ENCODE measurements around the gene CCDC107. TPM values are rescaled to one million over a fixed set of nuclear protein-coding genes. Genes with fewer than 3 reads are reported as not detected.

Gene CCDC107
- total and polyA plus RNA-seq, 4 donors = 5.4 to 20.2 (median 10.4) TPM

DNA sequence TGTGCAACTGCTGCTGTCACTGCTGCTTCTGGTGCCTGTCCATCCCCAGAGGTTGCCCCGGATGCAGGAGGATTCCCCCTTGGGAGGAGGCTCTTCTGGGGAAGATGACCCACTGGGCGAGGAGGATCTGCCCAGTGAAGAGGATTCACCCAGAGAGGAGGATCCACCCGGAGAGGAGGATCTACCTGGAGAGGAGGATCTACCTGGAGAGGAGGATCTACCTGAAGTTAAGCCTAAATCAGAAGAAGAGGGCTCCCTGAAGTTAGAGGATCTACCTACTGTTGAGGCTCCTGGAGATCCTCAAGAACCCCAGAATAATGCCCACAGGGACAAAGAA is 15.9 kb downstream of the CCDC107 start (continued):
- TF ChIP-seq, protein P1, sequence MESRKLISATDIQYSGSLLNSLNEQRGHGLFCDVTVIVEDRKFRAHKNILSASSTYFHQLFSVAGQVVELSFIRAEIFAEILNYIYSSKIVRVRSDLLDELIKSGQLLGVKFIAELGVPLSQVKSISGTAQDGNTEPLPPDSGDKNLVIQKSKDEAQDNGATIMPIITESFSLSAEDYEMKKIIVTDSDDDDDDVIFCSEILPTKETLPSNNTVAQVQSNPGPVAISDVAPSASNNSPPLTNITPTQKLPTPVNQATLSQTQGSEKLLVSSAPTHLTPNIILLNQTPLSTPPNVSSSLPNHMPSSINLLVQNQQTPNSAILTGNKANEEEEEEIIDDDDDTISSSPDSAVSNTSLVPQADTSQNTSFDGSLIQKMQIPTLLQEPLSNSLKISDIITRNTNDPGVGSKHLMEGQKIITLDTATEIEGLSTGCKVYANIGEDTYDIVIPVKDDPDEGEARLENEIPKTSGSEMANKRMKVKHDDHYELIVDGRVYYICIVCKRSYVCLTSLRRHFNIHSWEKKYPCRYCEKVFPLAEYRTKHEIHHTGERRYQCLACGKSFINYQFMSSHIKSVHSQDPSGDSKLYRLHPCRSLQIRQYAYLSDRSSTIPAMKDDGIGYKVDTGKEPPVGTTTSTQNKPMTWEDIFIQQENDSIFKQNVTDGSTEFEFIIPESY (IDR thresholded peaks at IDR 0.05) = no peak
- TF ChIP-seq RAD21 (IDR thresholded peaks at IDR 0.05) (no peak), TAF1 (conservative IDR thresholded peaks at IDR 0.05) (no peak)

DNA sequence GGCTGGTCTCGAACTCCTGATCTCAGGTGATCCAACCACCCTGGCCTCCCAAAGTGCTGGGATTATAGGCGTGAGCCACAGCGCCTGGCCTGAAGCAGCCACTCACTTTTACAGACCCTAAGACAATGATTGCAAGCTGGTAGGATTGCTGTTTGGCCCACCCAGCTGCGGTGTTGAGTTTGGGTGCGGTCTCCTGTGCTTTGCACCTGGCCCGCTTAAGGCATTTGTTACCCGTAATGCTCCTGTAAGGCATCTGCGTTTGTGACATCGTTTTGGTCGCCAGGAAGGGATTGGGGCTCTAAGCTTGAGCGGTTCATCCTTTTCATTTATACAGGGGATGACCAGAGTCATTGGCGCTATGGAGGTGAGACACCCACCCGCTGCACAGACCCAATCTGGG is 17.1 kb downstream of the CCDC107 start:
- TF ChIP-seq, protein P2, sequence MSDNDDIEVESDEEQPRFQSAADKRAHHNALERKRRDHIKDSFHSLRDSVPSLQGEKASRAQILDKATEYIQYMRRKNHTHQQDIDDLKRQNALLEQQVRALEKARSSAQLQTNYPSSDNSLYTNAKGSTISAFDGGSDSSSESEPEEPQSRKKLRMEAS (IDR thresholded peaks at IDR 0.05) = no peak
- TF ChIP-seq EGR1 (IDR thresholded peaks at IDR 0.05; ENCODE audit: low read depth in 2 of 2) = no peak
- TF ChIP-seq FOXA1 (IDR thresholded peaks at IDR 0.05) = no peak
- no peak for TF ChIP-seq TAF1 (conservative IDR thresholded peaks at IDR 0.05)
- TF ChIP-seq YY1 (IDR thresholded peaks at IDR 0.05) = no peak
- no peak for TF ChIP-seq SP1 (IDR thresholded peaks at IDR 0.05)
- TF ChIP-seq, protein P3, sequence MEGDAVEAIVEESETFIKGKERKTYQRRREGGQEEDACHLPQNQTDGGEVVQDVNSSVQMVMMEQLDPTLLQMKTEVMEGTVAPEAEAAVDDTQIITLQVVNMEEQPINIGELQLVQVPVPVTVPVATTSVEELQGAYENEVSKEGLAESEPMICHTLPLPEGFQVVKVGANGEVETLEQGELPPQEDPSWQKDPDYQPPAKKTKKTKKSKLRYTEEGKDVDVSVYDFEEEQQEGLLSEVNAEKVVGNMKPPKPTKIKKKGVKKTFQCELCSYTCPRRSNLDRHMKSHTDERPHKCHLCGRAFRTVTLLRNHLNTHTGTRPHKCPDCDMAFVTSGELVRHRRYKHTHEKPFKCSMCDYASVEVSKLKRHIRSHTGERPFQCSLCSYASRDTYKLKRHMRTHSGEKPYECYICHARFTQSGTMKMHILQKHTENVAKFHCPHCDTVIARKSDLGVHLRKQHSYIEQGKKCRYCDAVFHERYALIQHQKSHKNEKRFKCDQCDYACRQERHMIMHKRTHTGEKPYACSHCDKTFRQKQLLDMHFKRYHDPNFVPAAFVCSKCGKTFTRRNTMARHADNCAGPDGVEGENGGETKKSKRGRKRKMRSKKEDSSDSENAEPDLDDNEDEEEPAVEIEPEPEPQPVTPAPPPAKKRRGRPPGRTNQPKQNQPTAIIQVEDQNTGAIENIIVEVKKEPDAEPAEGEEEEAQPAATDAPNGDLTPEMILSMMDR (IDR thresholded peaks at IDR 0.05; ENCODE audit: low read depth, low read length, missing input control) = no peak
- no peak for TF ChIP-seq RXRA (IDR thresholded peaks at IDR 0.05)
- TF ChIP-seq GABPA (IDR thresholded peaks at IDR 0.05 in 1 of 2, conservative IDR thresholded peaks at IDR 0.05 in 1 of 2) = no peak
- TF ChIP-seq, protein P4, sequence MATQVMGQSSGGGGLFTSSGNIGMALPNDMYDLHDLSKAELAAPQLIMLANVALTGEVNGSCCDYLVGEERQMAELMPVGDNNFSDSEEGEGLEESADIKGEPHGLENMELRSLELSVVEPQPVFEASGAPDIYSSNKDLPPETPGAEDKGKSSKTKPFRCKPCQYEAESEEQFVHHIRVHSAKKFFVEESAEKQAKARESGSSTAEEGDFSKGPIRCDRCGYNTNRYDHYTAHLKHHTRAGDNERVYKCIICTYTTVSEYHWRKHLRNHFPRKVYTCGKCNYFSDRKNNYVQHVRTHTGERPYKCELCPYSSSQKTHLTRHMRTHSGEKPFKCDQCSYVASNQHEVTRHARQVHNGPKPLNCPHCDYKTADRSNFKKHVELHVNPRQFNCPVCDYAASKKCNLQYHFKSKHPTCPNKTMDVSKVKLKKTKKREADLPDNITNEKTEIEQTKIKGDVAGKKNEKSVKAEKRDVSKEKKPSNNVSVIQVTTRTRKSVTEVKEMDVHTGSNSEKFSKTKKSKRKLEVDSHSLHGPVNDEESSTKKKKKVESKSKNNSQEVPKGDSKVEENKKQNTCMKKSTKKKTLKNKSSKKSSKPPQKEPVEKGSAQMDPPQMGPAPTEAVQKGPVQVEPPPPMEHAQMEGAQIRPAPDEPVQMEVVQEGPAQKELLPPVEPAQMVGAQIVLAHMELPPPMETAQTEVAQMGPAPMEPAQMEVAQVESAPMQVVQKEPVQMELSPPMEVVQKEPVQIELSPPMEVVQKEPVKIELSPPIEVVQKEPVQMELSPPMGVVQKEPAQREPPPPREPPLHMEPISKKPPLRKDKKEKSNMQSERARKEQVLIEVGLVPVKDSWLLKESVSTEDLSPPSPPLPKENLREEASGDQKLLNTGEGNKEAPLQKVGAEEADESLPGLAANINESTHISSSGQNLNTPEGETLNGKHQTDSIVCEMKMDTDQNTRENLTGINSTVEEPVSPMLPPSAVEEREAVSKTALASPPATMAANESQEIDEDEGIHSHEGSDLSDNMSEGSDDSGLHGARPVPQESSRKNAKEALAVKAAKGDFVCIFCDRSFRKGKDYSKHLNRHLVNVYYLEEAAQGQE (IDR thresholded peaks at IDR 0.05) = no peak
- Histone ChIP-seq H3K9ac (ENCODE audit: low read depth in 1 of 2, low read length in 2 of 2) (no peak overlapping the region), H3K36me3 (ENCODE audit: control insufficient read depth in 4 of 4, insufficient read depth in 3 of 4, low read depth in 1 of 4, low read length in 3 of 4) (no peaks in the 10 kb centered on the region), H3K4me1 (ENCODE audit: control insufficient read depth in 4 of 4, insufficient read depth in 4 of 4, low read length in 3 of 4) (peaks cover 0 to 8% (median 7%) of the 10 kb centered on the region in 4 donors), H3K4me3 (ENCODE audit: low read depth in 1 of 3, low read length in 3 of 3) (peak overlapping the region in 1 of 3 donors; percentile 50), H3K27ac (ENCODE audit: low read depth in 1 of 2, low read length in 2 of 2) (no peak overlapping the region), H3K27me3 (ENCODE audit: control insufficient read depth in 4 of 4, insufficient read depth in 4 of 4, low read length in 3 of 4) (no peaks in the 10 kb centered on the region), H3K9me3 (ENCODE audit: control insufficient read depth in 4 of 4, low read length in 3 of 4) (no peaks in the 10 kb centered on the region)
- 47% methylated on average over 13 of the region's 13 CpGs for WGBS
- DNase-seq (ENCODE audit: low spot score) = no peak

DNA sequence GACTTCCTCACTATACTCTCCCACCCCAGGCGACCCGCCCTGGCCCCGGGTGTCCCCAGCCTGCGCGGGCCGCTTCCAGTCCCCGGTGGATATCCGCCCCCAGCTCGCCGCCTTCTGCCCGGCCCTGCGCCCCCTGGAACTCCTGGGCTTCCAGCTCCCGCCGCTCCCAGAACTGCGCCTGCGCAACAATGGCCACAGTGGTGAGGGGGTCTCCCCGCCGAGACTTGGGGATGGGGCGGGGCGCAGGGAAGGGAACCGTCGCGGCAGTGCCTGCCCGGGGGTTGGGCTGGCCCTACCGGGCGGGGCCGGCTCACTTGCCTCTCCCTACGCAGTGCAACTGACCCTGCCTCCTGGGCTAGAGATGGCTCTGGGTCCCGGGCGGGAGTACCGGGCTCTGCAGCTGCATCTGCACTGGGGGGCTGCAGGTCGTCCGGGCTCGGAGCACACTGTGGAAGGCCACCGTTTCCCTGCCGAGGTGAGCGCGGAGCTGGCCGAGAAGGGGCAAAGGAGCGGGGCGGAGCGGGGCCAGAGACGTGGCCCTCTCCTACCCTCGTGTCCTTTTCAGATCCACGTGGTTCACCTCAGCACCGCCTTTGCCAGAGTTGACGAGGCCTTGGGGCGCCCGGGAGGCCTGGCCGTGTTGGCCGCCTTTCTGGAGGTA is 17.8 kb downstream of the CCDC107 start:
- Histone ChIP-seq H3K9me3 (ENCODE audit: control insufficient read depth in 4 of 4, low read length in 3 of 4) (no peaks in the 10 kb centered on the region), H3K4me3 (ENCODE audit: low read depth in 1 of 3, low read length in 3 of 3) (peak overlapping the region in 2 of 3 donors; percentile 35 to 50), H3K9ac (ENCODE audit: low read depth in 1 of 2, low read length in 2 of 2) (no peak overlapping the region), H3K36me3 (ENCODE audit: control insufficient read depth in 4 of 4, insufficient read depth in 3 of 4, low read depth in 1 of 4, low read length in 3 of 4) (no peaks in the 10 kb centered on the region), H3K27ac (ENCODE audit: low read depth in 1 of 2, low read length in 2 of 2) (no peak overlapping the region), H3K27me3 (ENCODE audit: control insufficient read depth in 4 of 4, insufficient read depth in 4 of 4, low read length in 3 of 4) (no peaks in the 10 kb centered on the region), H3K4me1 (ENCODE audit: control insufficient read depth in 4 of 4, insufficient read depth in 4 of 4, low read length in 3 of 4) (peaks cover 0 to 8% (median 7%) of the 10 kb centered on the region in 4 donors)
- peak; percentile 50 for DNase-seq (ENCODE audit: low spot score)
- TF ChIP-seq EGR1 (IDR thresholded peaks at IDR 0.05; ENCODE audit: low read depth in 2 of 2) = no peak
- 11% methylated on average over 51 of the region's 51 CpGs for WGBS
